HCT116 (cell line): ENCODE results near the gene GRIA4. TPM values are rescaled to one million over a fixed set of nuclear protein-coding genes. Genes with fewer than 3 reads are reported as not detected.

Experiments used
- ATAC-seq: fragments of 200-7000 bp; cut with Tn5 transposase; 2 replicates; pipeline ENCODE4 v1.9.1; 2020; ENCODE audit warnings: mild to moderate bottlenecking, moderate library complexity
- BruUV-seq: library from RNA; stranded (reverse); fragments of 400-500 nt; replicated peaks from 2 replicates; lab custom pipeline; 2021; lab: Mats Ljungman, UMichigan
- CTCF ChIA-PET: fragments of 300-600 bp; sonication (Branson Sonifier 250); formaldehyde crosslinking; loops from one replicate; lab custom pipeline; 2021; ENCODE audit warnings: antibody characterized with exemption; lab: Charles Lee
- POLR2A ChIA-PET: fragments of 300-600, 350-600 bp; sonication (Branson Sonifier 250); formaldehyde crosslinking; loops from one replicate; lab custom pipeline; 2021; ENCODE audit warnings: antibody characterized with exemption; lab: Charles Lee
- RAD21 ChIA-PET, 2 experiments: fragments of 300-600 bp; sonication (Branson Sonifier 250); formaldehyde crosslinking; loops; one replicate each; lab custom pipeline; 2023; ENCODE audit warnings: low total read pairs in 2 of 2; ENCODE audit not compliant: uncharacterized antibody in 2 of 2, unreplicated experiment in 2 of 2, low non-redundant PET in 1 of 2; lab: Charles Lee
- DNase-seq: peaks from one replicate; pipeline ENCODE4 v3.0.0-alpha.2; 2010; ENCODE audit warnings: low read depth, low spot score
- H2AFZ ChIP-seq: fragments of 200-600 bp; shearing (Covaris generic), sonication (generic); 2 replicates; pipeline ENCODE4 v1.6.1; 2017; ENCODE audit warnings: low read depth, mixed run types, mixed read lengths, antibody characterized with exemption, low read length; ENCODE audit not compliant: poor library complexity, severe bottlenecking
- H3K27ac ChIP-seq: 2 replicates; pipeline ENCODE4 v1.5.1; 2012; ENCODE audit warnings: low read depth, low read length
- H3K27me3 ChIP-seq: fragments of 200-600 bp; sonication (generic); 2 replicates; pipeline ENCODE4 v1.6.1; 2016; ENCODE audit warnings: mixed run types, low read length, mixed read lengths; ENCODE audit not compliant: insufficient read depth
- H3K36me3 ChIP-seq, 2 experiments: fragments of 200-500 bp in 1 of 2; fragments of 200-600 bp in 1 of 2; sonication (Bioruptor generic) in 1 of 2; sonication (generic) in 1 of 2; 2 replicates each; pipeline versions ENCODE4 v1.5.1 to v1.6.1; 2014 to 2016; ENCODE audit warnings: low read length in 2 of 2, inconsistent platforms in 1 of 2, mixed read lengths in 1 of 2, mixed run types in 1 of 2; ENCODE audit not compliant: insufficient read depth in 2 of 2, control insufficient read depth in 1 of 2
- H3K4me1 ChIP-seq, 2 experiments: fragments of 200-600 bp in 1 of 2; sonication (generic) in 1 of 2; 2 replicates each; pipeline versions ENCODE4 v1.5.1 to v1.6.1; 2012 to 2017; ENCODE audit warnings: low read length in 2 of 2, inconsistent platforms in 1 of 2, mild to moderate bottlenecking in 1 of 2, mixed read lengths in 1 of 2, mixed run types in 1 of 2, moderate library complexity in 1 of 2; ENCODE audit not compliant: insufficient read depth in 2 of 2, control insufficient read depth in 1 of 2
- H3K4me2 ChIP-seq: fragments of 200-600 bp; sonication (generic); 2 replicates; pipeline ENCODE4 v1.6.1; 2017; ENCODE audit warnings: mixed run types, low read length, mixed read lengths
- H3K4me3 ChIP-seq, 2 experiments: fragments of 200-600 bp in 1 of 2; sonication (generic) in 1 of 2; replicated peaks in 1 of 2; 2 replicates each; pipeline ENCODE4 v1.5.1; 2011 to 2016; ENCODE audit warnings: low read length in 2 of 2, control low read depth in 1 of 2, low read depth in 1 of 2, mild to moderate bottlenecking in 1 of 2, mixed read lengths in 1 of 2, mixed run types in 1 of 2
- H3K79me2 ChIP-seq: fragments of 200-600 bp; sonication (generic); 2 replicates; pipeline ENCODE4 v1.6.1; 2017; ENCODE audit warnings: mild to moderate bottlenecking, mixed run types, low read length, moderate library complexity, mixed read lengths; ENCODE audit not compliant: insufficient read depth
- H3K9ac ChIP-seq: fragments of 200-600 bp; sonication (generic); 2 replicates; pipeline ENCODE4 v1.6.1; 2016; ENCODE audit warnings: low read length, mixed read lengths
- H3K9me2 ChIP-seq: fragments of 200-600 bp; sonication (generic), shearing (Covaris generic); 2 replicates; pipeline ENCODE4 v1.6.1; 2017; ENCODE audit warnings: mixed run types, mild to moderate bottlenecking, moderate library complexity; ENCODE audit not compliant: insufficient read depth
- H3K9me3 ChIP-seq, 2 experiments: fragments of 200-500 bp in 1 of 2; fragments of 200-600 bp in 1 of 2; sonication (Bioruptor generic) in 1 of 2; sonication (generic) in 1 of 2; 2 replicates each; pipeline ENCODE4 v1.6.1; 2014 to 2017; ENCODE audit warnings: low read length in 2 of 2, mixed read lengths in 2 of 2, inconsistent platforms in 1 of 2, low read depth in 1 of 2, mild to moderate bottlenecking in 1 of 2, mixed run types in 1 of 2, moderate library complexity in 1 of 2; ENCODE audit not compliant: control insufficient read depth in 1 of 2, insufficient read depth in 1 of 2
- H4K20me1 ChIP-seq: fragments of 200-600 bp; sonication (generic), shearing (Covaris generic); 2 replicates; pipeline ENCODE4 v1.6.1; 2017; ENCODE audit warnings: mixed run types, mild to moderate bottlenecking, moderate library complexity; ENCODE audit not compliant: insufficient read depth
- ATF3 ChIP-seq: IDR thresholded peaks from 2 replicates; pipeline ENCODE4 v1.6.1; 2012
- CBX3 ChIP-seq: IDR thresholded peaks from 2 replicates; pipeline ENCODE4 v1.6.1; 2012; ENCODE audit warnings: low read depth
- CEBPB ChIP-seq: IDR thresholded peaks from 2 replicates; pipeline ENCODE4 v1.6.1; 2012; ENCODE audit warnings: low read depth
- EGR1 ChIP-seq: IDR thresholded peaks from 2 replicates; pipeline ENCODE4 v1.6.1; 2012; ENCODE audit warnings: low read depth
- FOSL1 ChIP-seq: IDR thresholded peaks from 2 replicates; pipeline ENCODE4 v1.6.1; 2012; ENCODE audit warnings: low read depth
- JUND ChIP-seq: IDR thresholded peaks from 2 replicates; pipeline ENCODE4 v1.6.1; 2012
- POLR2A ChIP-seq: IDR thresholded peaks from 2 replicates; pipeline ENCODE4 v1.7.0; 2011; ENCODE audit warnings: borderline replicate concordance; ENCODE audit not compliant: insufficient read depth, insufficient read length; ENCODE audit errors: extremely low read depth
- POLR2AphosphoS5 ChIP-seq: IDR thresholded peaks from 2 replicates; pipeline ENCODE4 v1.6.1; 2011; ENCODE audit warnings: mild to moderate bottlenecking, low read depth, low read length, moderate library complexity
- RAD21 ChIP-seq: IDR thresholded peaks from 2 replicates; pipeline ENCODE4 v1.6.1; 2012; ENCODE audit warnings: low read depth, mild to moderate bottlenecking
- SP1 ChIP-seq: IDR thresholded peaks from 2 replicates; pipeline ENCODE4 v1.6.1; 2012; ENCODE audit warnings: low read depth
- TCF7L2 ChIP-seq: IDR thresholded peaks from 2 replicates; pipeline ENCODE4 v1.7.0; 2011; ENCODE audit warnings: borderline replicate concordance, inconsistent platforms; ENCODE audit not compliant: insufficient read depth, insufficient read length; ENCODE audit errors: extremely low read depth
- YY1 ChIP-seq: IDR thresholded peaks from 2 replicates; pipeline ENCODE4 v1.6.1; 2011; ENCODE audit warnings: low read length, low read depth, moderate library complexity, mild to moderate bottlenecking; ENCODE audit not compliant: insufficient replicate concordance; ENCODE audit errors: extremely low read depth
- intact Hi-C: fragments of 100-400 bp; cut with micrococcal nuclease; formaldehyde crosslinking; loops from 2 replicates; pipeline ENCODE4 v1.10.0; 2022
- total RNA-seq: library from RNA; stranded (reverse); gene quantifications from one replicate; pipeline ENCODE4 v1.2.1, GENCODE V29; 2021; ENCODE audit not compliant: unreplicated experiment
- TF ChIP-seq, protein P1 (sequence below): IDR thresholded peaks from 2 replicates; pipeline ENCODE4 v1.6.1; 2011; ENCODE audit warnings: mild to moderate bottlenecking, low read length, moderate library complexity; ENCODE audit not compliant: insufficient replicate concordance; ENCODE audit errors: extremely low read depth
- TF ChIP-seq, protein P2 (sequence below), 3 experiments: fragments of 200-600 bp in 1 of 3; sonication (generic) in 1 of 3; IDR thresholded peaks in 2 of 3; conservative IDR thresholded peaks in 1 of 3; 2 replicates each; pipeline ENCODE4 v1.5.1; 2012 to 2017; ENCODE audit warnings: low read depth in 2 of 3, low read length in 2 of 3, antibody characterized with exemption in 1 of 3, borderline replicate concordance in 1 of 3, control low read depth in 1 of 3, mild to moderate bottlenecking in 1 of 3, mixed read lengths in 1 of 3, mixed run types in 1 of 3, moderate library complexity in 1 of 3; ENCODE audit not compliant: insufficient read depth in 1 of 3

The GRIA4 gene
- total RNA-seq, 1 experiment from 2014 or later, result not detected

GRCh38 chr11:105953886-105954285 is 344.0 kb downstream of the GRIA4 start:
- Histone ChIP-seq H3K79me2 (no peaks in the 10 kb centered on the region), H2AFZ (no peak overlapping the region), H3K27ac (no peak overlapping the region), H3K9ac (no peak overlapping the region), H3K9me3 (no peaks in the 10 kb centered on the region), H3K36me3 (no peaks in the 10 kb centered on the region), H4K20me1 (no peaks in the 10 kb centered on the region), H3K4me3 (no peak overlapping the region), H3K4me1 (no peaks in the 10 kb centered on the region), H3K4me2 (no peak overlapping the region), H3K27me3 (no peaks in the 10 kb centered on the region), H3K9me2 (no peaks in the 10 kb centered on the region)
- RAD21 ChIA-PET, result no interaction called here
- no peak for ATAC-seq
- TF ChIP-seq JUND (no peak), TCF7L2 (no peak), POLR2A (no peak)
- intact Hi-C loops, result no loop called here
- no peak for DNase-seq
- CTCF ChIA-PET, result no interaction called here
- BruUV-seq, result no TSS peak
- POLR2A ChIA-PET, result no interaction called here

DNA sequence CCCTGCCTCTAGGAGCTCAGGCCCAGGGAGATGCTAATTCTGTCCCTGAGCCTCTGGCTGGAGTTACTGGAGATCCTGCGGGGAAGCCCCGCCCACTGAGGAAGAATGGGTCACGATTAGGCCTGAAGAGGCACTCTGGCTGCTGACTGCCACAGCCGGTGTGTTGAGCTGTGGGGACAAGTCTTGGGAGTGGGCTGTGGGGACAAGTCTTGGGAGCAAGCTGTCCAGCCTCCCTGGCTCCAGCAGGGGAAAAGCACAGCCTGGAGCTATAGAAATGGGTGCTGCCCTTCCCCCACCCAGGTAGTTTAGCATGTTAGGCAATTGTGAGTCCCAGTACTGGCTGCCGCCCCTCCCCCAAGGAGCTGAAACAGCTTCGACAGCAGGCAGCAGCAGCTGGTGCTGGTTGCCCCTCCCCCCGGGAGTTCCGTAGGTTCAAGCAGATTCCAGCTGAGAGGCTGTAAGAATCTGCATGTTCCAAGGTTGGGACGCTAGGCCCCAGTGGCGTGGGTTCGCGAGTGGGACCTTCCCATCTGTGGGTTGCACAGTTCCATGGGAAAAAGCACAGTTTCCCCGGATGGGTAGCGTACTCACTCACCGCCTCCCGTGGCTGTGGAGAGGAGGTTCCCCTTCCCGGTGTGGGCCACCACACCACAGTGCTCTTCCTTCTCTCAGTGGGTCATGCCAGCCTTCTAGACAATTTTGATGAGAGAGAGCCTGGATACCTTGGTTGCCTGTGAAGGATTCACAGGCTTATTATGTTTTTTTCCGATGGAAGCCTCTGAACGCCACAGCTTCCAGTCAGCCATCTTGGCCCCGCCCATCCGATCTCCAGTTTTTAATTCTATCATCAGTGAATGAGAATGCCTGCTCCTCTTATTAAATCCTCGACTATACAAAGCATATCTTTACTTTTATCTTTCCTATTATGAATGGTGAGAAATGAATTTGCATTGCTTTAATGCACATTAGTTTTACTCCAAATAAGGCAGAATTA is 350.7 kb downstream of the GRIA4 start:
- no peak for DNase-seq
- no peaks in the 10 kb centered on the region for H3K79me2 ChIP-seq
- no peaks in the 10 kb centered on the region for H3K4me1 ChIP-seq
- H3K27ac ChIP-seq, result no peak overlapping the region
- no peak overlapping the region for H3K4me2 ChIP-seq
- intact Hi-C loops, result no loop called here
- no peak for ATAC-seq
- no peaks in the 10 kb centered on the region for H4K20me1 ChIP-seq
- ChIA-PET POLR2A (no interaction called here), RAD21 (no interaction called here), CTCF (no interaction called here)
- H3K9me2 ChIP-seq, result no peaks in the 10 kb centered on the region
- H2AFZ ChIP-seq, result no peak overlapping the region
- no peaks in the 10 kb centered on the region for H3K27me3 ChIP-seq
- no peak overlapping the region for H3K4me3 ChIP-seq
- BruUV-seq, result no TSS peak
- H3K36me3 ChIP-seq, result no peaks in the 10 kb centered on the region
- no peak overlapping the region for H3K9ac ChIP-seq
- no peaks in the 10 kb centered on the region for H3K9me3 ChIP-seq
- TF ChIP-seq YY1 (no peak), CEBPB (no peak), RAD21 (no peak), EGR1 (no peak), CBX3 (no peak), SP1 (no peak), FOSL1 (no peak), ATF3 (no peak), POLR2AphosphoS5 (no peak)
- TF ChIP-seq, protein P1, sequence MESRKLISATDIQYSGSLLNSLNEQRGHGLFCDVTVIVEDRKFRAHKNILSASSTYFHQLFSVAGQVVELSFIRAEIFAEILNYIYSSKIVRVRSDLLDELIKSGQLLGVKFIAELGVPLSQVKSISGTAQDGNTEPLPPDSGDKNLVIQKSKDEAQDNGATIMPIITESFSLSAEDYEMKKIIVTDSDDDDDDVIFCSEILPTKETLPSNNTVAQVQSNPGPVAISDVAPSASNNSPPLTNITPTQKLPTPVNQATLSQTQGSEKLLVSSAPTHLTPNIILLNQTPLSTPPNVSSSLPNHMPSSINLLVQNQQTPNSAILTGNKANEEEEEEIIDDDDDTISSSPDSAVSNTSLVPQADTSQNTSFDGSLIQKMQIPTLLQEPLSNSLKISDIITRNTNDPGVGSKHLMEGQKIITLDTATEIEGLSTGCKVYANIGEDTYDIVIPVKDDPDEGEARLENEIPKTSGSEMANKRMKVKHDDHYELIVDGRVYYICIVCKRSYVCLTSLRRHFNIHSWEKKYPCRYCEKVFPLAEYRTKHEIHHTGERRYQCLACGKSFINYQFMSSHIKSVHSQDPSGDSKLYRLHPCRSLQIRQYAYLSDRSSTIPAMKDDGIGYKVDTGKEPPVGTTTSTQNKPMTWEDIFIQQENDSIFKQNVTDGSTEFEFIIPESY, result no peak
- TF ChIP-seq, protein P2, sequence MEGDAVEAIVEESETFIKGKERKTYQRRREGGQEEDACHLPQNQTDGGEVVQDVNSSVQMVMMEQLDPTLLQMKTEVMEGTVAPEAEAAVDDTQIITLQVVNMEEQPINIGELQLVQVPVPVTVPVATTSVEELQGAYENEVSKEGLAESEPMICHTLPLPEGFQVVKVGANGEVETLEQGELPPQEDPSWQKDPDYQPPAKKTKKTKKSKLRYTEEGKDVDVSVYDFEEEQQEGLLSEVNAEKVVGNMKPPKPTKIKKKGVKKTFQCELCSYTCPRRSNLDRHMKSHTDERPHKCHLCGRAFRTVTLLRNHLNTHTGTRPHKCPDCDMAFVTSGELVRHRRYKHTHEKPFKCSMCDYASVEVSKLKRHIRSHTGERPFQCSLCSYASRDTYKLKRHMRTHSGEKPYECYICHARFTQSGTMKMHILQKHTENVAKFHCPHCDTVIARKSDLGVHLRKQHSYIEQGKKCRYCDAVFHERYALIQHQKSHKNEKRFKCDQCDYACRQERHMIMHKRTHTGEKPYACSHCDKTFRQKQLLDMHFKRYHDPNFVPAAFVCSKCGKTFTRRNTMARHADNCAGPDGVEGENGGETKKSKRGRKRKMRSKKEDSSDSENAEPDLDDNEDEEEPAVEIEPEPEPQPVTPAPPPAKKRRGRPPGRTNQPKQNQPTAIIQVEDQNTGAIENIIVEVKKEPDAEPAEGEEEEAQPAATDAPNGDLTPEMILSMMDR (IDR thresholded peaks at IDR 0.05 in 2 of 3, conservative IDR thresholded peaks at IDR 0.05 in 1 of 3; ENCODE audit: borderline replicate concordance in 1 of 3, insufficient read depth in 1 of 3, low read depth in 2 of 3, low read length in 2 of 3), result no peak
